AG04450 (cell line): ENCODE measurements around the gene PPP1R1B. TPM values are rescaled to one million over a fixed set of nuclear protein-coding genes. Genes with fewer than 3 reads are reported as not detected.
A peak's percentile ranks its signal among the peaks of the same experiment; 100 is the strongest.

ENCODE experiments used
- CTCF ChIA-PET: fragments of 300-600, 350-600 bp; formaldehyde crosslinking; extraction: SDS; loops from one replicate; lab custom pipeline; 2022; ENCODE audit warnings: antibody characterized with exemption, inconsistent platforms; lab: Charles Lee
- POLR2A ChIA-PET: fragments of 350-600 bp; formaldehyde crosslinking; extraction: SDS; loops from one replicate; lab custom pipeline; 2021; ENCODE audit warnings: antibody characterized with exemption, inconsistent platforms; lab: Yijun Ruan, JAX
- DNase-seq: peaks from one replicate; pipeline ENCODE4 v3.0.0-alpha.2; 2011; ENCODE audit warnings: low read depth, low spot score
- H3K27ac ChIP-seq: one replicate; pipeline ENCODE4 v1.5.1; 2012; ENCODE audit warnings: low read depth, low read length, control low read depth
- H3K27me3 ChIP-seq: one replicate; pipeline ENCODE4 v1.6.0; 2012; ENCODE audit warnings: low read length; ENCODE audit not compliant: control insufficient read depth, insufficient read depth
- H3K4me3 ChIP-seq: 2 replicates; pipeline ENCODE4 v1.5.1; 2011; ENCODE audit warnings: mild to moderate bottlenecking, low read depth, low read length, control low read depth
- H3K9me3 ChIP-seq: 2 replicates; pipeline ENCODE4 v1.5.1; 2012; ENCODE audit warnings: low read length; ENCODE audit not compliant: control insufficient read depth, insufficient read depth
- CTCF ChIP-seq: IDR thresholded peaks from 2 replicates; pipeline ENCODE4 v1.5.1; 2011; ENCODE audit warnings: low read depth, low read length, control low read depth, inconsistent platforms
- polyA plus RNA-seq: library from polyadenylated mRNA; depleted of rRNA; stranded (reverse); fragments of >200 nt; gene quantifications from 2 replicates; pipeline ENCODE4 v1.2.3, GENCODE V29; 2011

PPP1R1B gene
- polyA plus RNA-seq, 1 experiment, result not detected

DNA sequence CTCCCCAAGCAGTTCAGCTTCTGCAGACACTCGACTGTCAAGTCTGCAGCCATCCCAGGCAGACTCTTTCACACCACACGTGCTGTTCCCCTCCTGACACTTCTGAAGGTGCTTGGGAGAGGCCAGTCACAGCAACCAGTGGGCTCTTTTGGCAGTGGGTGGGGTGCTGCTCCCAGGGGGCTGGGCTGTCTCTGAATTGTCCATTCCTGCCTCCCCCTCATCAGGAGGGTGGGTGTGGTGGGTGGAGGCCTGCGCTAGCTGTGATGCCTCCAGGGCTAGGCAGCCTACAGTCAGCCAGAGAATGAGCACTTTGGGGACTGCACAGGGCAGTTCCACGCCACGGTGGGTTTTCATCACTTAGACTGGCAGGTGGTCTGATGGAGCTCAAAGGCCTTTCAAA is 20.5 kb downstream of the PPP1R1B start:
- POLR2A ChIA-PET, result no interaction called here
- DNase-seq, result no peak
- H3K27me3 ChIP-seq, result no peaks in the 10 kb centered on the region
- CTCF ChIA-PET, result interaction anchor here (0.7 to 1.2 kb wide), 3 partner anchors 13 to 25 kb away, joined by 3 to 4 read pairs (median 3); no protein-coding TSS in a partner anchor
- H3K27ac ChIP-seq, result no peak overlapping the region
- no peaks in the 10 kb centered on the region for H3K9me3 ChIP-seq
- no peak overlapping the region for H3K4me3 ChIP-seq
- no peak for TF ChIP-seq CTCF

- Histone ChIP-seq H3K27me3 (no peaks in the 10 kb centered on the region), H3K27ac (no peak overlapping the region), H3K9me3 (no peaks in the 10 kb centered on the region), H3K4me3 (no peak overlapping the region)
- CTCF ChIA-PET, result interaction anchor here (1.2 to 7.4 kb wide), 2 partner anchors 15 to 26 kb away, joined by 3 to 62 read pairs; no protein-coding TSS in a partner anchor
- DNase-seq, result peak; percentile 57
- TF ChIP-seq CTCF, result no peak
- POLR2A ChIA-PET, result no interaction called here
Measured at GRCh38 chr17:39648616-39649366, 22.0 kb downstream of the PPP1R1B start.

- no peak overlapping the region for H3K27ac ChIP-seq
- H3K4me3 ChIP-seq, result no peak overlapping the region
- H3K27me3 ChIP-seq, result no peaks in the 10 kb centered on the region
- H3K9me3 ChIP-seq, result no peaks in the 10 kb centered on the region
- ChIA-PET POLR2A (interaction anchor here (0.6 to 1.8 kb wide), 2 partner anchors 9 to 11 kb away, joined by 3 to 4 read pairs; no protein-coding TSS in a partner anchor), CTCF (interaction anchor here (1.4 to 7.4 kb wide), 3 partner anchors 12 to 27 kb away, joined by 4 to 62 read pairs (median 6); no protein-coding TSS in a partner anchor)
- DNase-seq, result no peak
- no peak for TF ChIP-seq CTCF
Measured at GRCh38 chr17:39650121-39650579, 23.4 kb downstream of the PPP1R1B start.

GRCh38 chr17:39651923-39652586 is 25.3 kb downstream of the PPP1R1B start:
- CTCF ChIA-PET, result interaction anchor here (1.4 to 7.4 kb wide), 3 partner anchors 17 to 29 kb away, joined by 3 to 62 read pairs (median 5); no protein-coding TSS in a partner anchor
- TF ChIP-seq CTCF, result no peak
- no peak for DNase-seq
- POLR2A ChIA-PET, result interaction anchor here (0.6 kb wide), 1 partner anchor 24 kb away, joined by 3 read pairs; no protein-coding TSS in a partner anchor
- no peaks in the 10 kb centered on the region for H3K27me3 ChIP-seq
- no peak overlapping the region for H3K27ac ChIP-seq
- no peaks in the 10 kb centered on the region for H3K9me3 ChIP-seq
- no peak overlapping the region for H3K4me3 ChIP-seq
